Naive thymus-derived CD8-positive, alpha-beta T cell (primary cell): ENCODE measurements around the gene P2RY1. TPM values are rescaled to one million over a fixed set of nuclear protein-coding genes. Genes with fewer than 3 reads are reported as not detected.

Experiments
- ATAC-seq, 2 donors: fragments of 150-1000 bp; cut with Tn5 transposase in 1 of 2; sonication (Bioruptor Pico), chemical (Tn5 transposase) in 1 of 2; 1 replicate in 1 of 2; 2 replicates in 1 of 2; pipeline ENCODE4 v1.10.0; 2021; ENCODE audit warnings: mild to moderate bottlenecking in 2 of 2, moderate library complexity in 2 of 2
- POLR2A ChIA-PET: fragments of 350-600 bp; sonication (Branson Sonifier 250); formaldehyde crosslinking; loops from one replicate; lab custom pipeline; 2021; ENCODE audit warnings: antibody characterized with exemption; lab: Charles Lee
- DNase-seq, 10 donors: peaks; one replicate each; pipeline versions ENCODE4 v3.0.0 to v3.0.0-alpha.2; 2020 to 2022
- H3K27ac Mint-ChIP-seq, 10 donors: one replicate each; pipeline ENCODE4 v1.8.0; 2020 to 2022; ENCODE audit warnings: mild to moderate bottlenecking in 10 of 10, mixed read lengths in 10 of 10, moderate library complexity in 4 of 10, inconsistent platforms in 1 of 10
- H3K27me3 Mint-ChIP-seq, 5 donors: one replicate each; pipeline ENCODE4 v1.8.0; 2021 to 2022; ENCODE audit warnings: mixed read lengths in 5 of 5
- H3K36me3 Mint-ChIP-seq, 3 donors: one replicate each; pipeline ENCODE4 v1.8.0; 2020 to 2022; ENCODE audit warnings: mixed read lengths in 3 of 3, mild to moderate bottlenecking in 2 of 3, inconsistent platforms in 1 of 3
- H3K4me1 Mint-ChIP-seq, 4 donors: one replicate each; pipeline ENCODE4 v1.8.0; 2021 to 2022; ENCODE audit warnings: mixed read lengths in 4 of 4
- H3K4me3 Mint-ChIP-seq, 10 donors: one replicate each; pipeline ENCODE4 v1.8.0; 2020 to 2022; ENCODE audit warnings: mild to moderate bottlenecking in 10 of 10, mixed read lengths in 10 of 10, moderate library complexity in 6 of 10, inconsistent platforms in 1 of 10
- H3K9me3 Mint-ChIP-seq, 9 donors: one replicate each; pipeline ENCODE4 v1.8.0; 2020 to 2022; ENCODE audit warnings: mixed read lengths in 9 of 9, mild to moderate bottlenecking in 3 of 9, inconsistent platforms in 1 of 9, moderate library complexity in 1 of 9
- polyA plus RNA-seq, 3 donors: library from polyadenylated mRNA; unstranded; fragments of 300-500 nt; fragmentation: Illumina TruSeq; gene quantifications; one replicate each; pipeline ENCODE4 v1.2.3, GENCODE V29; 2021
- total RNA-seq, 8 experiments: library from RNA in 2 of 8; stranded (reverse) in 2 of 8; gene quantifications; one replicate each; pipeline ENCODE4 v1.2.3 and lab custom pipeline; 2021 to 2026

P2RY1 gene
- total and polyA plus RNA-seq, 5 experiments from 2014 or later = not detected

- Mint-ChIP-seq H3K4me1 (no peaks in the 10 kb centered on the region), H3K27ac (no peak overlapping the region), H3K36me3 (peaks cover 0 to 2% (median 0%) of the 10 kb centered on the region in 3 donors), H3K4me3 (no peak overlapping the region), H3K9me3 (peaks cover 0 to 9% (median 3%) of the 10 kb centered on the region in 9 donors), H3K27me3 (peaks cover 0 to 6% (median 0%) of the 10 kb centered on the region in 5 donors)
- no peak for DNase-seq
- ATAC-seq = no peak
- POLR2A ChIA-PET = no interaction called here
These were observed 44.9 kb downstream of the P2RY1 start for GRCh38 chr3:152879790-152880174.

GRCh38 chr3:152885076-152885475 lies 50.1 kb downstream of the P2RY1 start:
- ATAC-seq = no peak
- Mint-ChIP-seq H3K4me1 (no peaks in the 10 kb centered on the region), H3K27me3 (peaks cover 0 to 2% (median 0%) of the 10 kb centered on the region in 5 donors), H3K9me3 (peaks cover 0 to 2% (median 0%) of the 10 kb centered on the region in 9 donors), H3K4me3 (no peak overlapping the region), H3K27ac (no peak overlapping the region), H3K36me3 (no peaks in the 10 kb centered on the region)
- POLR2A ChIA-PET = no interaction called here
- DNase-seq = no peak
